PC-9 (cell line): Measurements from ENCODE around the gene ATOH8.

Experiments
- EZH2 ChIP-seq: fragments of 200-600 bp; sonication (generic); IDR thresholded peaks from 2 replicates; pipeline ENCODE4 v1.8.0; 2017; ENCODE audit warnings: antibody characterized with exemption, low read depth
- TF ChIP-seq, protein P1 (sequence below): fragments of 200-600 bp; sonication (generic); conservative IDR thresholded peaks from 2 replicates; pipeline ENCODE4 v1.6.1; 2017; ENCODE audit warnings: mixed run types, antibody characterized with exemption, mild to moderate bottlenecking, moderate library complexity

DNA sequence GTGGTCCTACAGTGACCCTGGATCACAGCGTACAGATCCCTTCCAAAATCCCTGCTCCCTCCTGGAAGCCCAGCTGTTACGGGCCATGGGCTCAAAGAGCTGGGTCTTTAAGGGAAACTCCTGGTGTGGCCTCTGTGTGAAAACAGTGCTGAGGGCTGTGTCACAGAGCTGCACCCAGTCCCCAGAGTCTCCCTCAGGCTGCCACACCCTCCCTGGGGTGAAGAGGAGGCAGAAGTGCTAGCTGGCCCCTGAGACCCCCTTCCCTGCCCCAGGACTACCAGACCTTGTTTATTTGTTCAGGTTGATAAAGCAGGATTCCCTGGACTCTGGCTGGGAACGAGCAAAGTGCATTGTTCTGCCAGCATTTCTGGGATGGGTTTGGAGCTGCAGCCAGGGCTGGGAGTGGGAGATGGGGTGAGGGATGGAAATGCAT is 7.7 kb downstream of the ATOH8 start:
- TF ChIP-seq, protein P1, sequence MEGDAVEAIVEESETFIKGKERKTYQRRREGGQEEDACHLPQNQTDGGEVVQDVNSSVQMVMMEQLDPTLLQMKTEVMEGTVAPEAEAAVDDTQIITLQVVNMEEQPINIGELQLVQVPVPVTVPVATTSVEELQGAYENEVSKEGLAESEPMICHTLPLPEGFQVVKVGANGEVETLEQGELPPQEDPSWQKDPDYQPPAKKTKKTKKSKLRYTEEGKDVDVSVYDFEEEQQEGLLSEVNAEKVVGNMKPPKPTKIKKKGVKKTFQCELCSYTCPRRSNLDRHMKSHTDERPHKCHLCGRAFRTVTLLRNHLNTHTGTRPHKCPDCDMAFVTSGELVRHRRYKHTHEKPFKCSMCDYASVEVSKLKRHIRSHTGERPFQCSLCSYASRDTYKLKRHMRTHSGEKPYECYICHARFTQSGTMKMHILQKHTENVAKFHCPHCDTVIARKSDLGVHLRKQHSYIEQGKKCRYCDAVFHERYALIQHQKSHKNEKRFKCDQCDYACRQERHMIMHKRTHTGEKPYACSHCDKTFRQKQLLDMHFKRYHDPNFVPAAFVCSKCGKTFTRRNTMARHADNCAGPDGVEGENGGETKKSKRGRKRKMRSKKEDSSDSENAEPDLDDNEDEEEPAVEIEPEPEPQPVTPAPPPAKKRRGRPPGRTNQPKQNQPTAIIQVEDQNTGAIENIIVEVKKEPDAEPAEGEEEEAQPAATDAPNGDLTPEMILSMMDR, result no peak
- no peak for TF ChIP-seq EZH2
